Gastrocnemius medialis (tissue), 4 donors: Measurements from ENCODE around the gene NCK1. TPM values are rescaled to one million over a fixed set of nuclear protein-coding genes. Genes with fewer than 3 reads are reported as not detected.
A peak's percentile ranks its signal among the peaks of the same experiment; 100 is the strongest.

ENCODE experiments used
- ATAC-seq, 2 donors: fragments of 150-250 bp; one replicate each; pipeline ENCODE4 v1.9.1; 2016
- DNase-seq, 2 donors: peaks; one replicate each; pipeline ENCODE4 v3.0.0-alpha.2; 2019
- H3K27ac ChIP-seq, 4 donors: fragments of 200-600 bp; sonication (generic); 1 replicate in 1 of 4; 2 replicates in 3 of 4; pipeline ENCODE4 v1.5.1; 2016 to 2018; ENCODE audit warnings: mild to moderate bottlenecking in 2 of 4, moderate library complexity in 1 of 4
- H3K27me3 ChIP-seq, 3 donors: fragments of 200-600 bp; sonication (generic) in 2 of 3; 1 replicate in 1 of 3; 2 replicates in 2 of 3; pipeline versions ENCODE4 v1.5.1 to v1.6.0; 2016 to 2019; ENCODE audit warnings: mild to moderate bottlenecking in 1 of 3, moderate library complexity in 1 of 3
- H3K36me3 ChIP-seq, 2 donors: fragments of 200-600 bp; sonication (generic) in 1 of 2; one replicate each; pipeline ENCODE4 v1.5.1; 2017 to 2018
- H3K4me1 ChIP-seq, 2 donors: fragments of 200-600 bp; sonication (generic) in 1 of 2; one replicate each; pipeline ENCODE4 v1.5.1; 2016 to 2017; ENCODE audit warnings: mild to moderate bottlenecking in 2 of 2
- H3K4me3 ChIP-seq, 4 donors: fragments of 200-600 bp; sonication (generic) in 3 of 4; 1 replicate in 1 of 4; 2 replicates in 3 of 4; pipeline ENCODE4 v1.5.1; 2016 to 2019; ENCODE audit warnings: mild to moderate bottlenecking in 2 of 4
- H3K9me3 ChIP-seq, 3 donors: fragments of 200-600 bp; sonication (generic) in 2 of 3; 1 replicate in 1 of 3; 2 replicates in 2 of 3; pipeline ENCODE4 v1.5.1; 2016 to 2019
- POLR2A ChIP-seq, 2 donors: fragments of 450-650 bp; IDR thresholded peaks; one replicate each; pipeline ENCODE4 v1.6.1; 2017; ENCODE audit warnings: antibody characterized with exemption in 2 of 2, mild to moderate bottlenecking in 2 of 2, moderate library complexity in 2 of 2
- in situ Hi-C, 4 donors: fragments of 200-750 bp; cut with MboI; loops; one replicate each; pipeline versions ENCODE4 v1.15.0 to v1.8.0; 2017; ENCODE audit warnings: low sequenced_read_pairs in 4 of 4
- intact Hi-C: fragments of 100-400 bp; cut with DNase I; formaldehyde crosslinking; loops from one replicate; pipeline ENCODE4 v1.15.1; 2023; ENCODE audit warnings: low total_unique reads
- total RNA-seq, 4 donors: library from RNA; depleted of rRNA; stranded (reverse); fragments of >200 nt; gene quantifications; one replicate each; pipeline versions ENCODE4 v1.1.0 to v1.2.3, GENCODE V29; 2016
- TF ChIP-seq, protein P1 (sequence below), 5 experiments: fragments of 450-650 bp in 3 of 5; fragments of 200-600 bp in 2 of 5; sonication (generic) in 2 of 5; IDR thresholded peaks in 4 of 5; conservative IDR thresholded peaks in 1 of 5; 1 replicate in 4 of 5; 2 replicates in 1 of 5; pipeline ENCODE4 v1.5.1; 2016 to 2019; ENCODE audit warnings: antibody characterized with exemption in 5 of 5, mild to moderate bottlenecking in 3 of 5, moderate library complexity in 3 of 5

Gene NCK1
- total RNA-seq, 4 donors from 2014 or later: 23.5 to 36.6 (median 27.0) TPM

DNA sequence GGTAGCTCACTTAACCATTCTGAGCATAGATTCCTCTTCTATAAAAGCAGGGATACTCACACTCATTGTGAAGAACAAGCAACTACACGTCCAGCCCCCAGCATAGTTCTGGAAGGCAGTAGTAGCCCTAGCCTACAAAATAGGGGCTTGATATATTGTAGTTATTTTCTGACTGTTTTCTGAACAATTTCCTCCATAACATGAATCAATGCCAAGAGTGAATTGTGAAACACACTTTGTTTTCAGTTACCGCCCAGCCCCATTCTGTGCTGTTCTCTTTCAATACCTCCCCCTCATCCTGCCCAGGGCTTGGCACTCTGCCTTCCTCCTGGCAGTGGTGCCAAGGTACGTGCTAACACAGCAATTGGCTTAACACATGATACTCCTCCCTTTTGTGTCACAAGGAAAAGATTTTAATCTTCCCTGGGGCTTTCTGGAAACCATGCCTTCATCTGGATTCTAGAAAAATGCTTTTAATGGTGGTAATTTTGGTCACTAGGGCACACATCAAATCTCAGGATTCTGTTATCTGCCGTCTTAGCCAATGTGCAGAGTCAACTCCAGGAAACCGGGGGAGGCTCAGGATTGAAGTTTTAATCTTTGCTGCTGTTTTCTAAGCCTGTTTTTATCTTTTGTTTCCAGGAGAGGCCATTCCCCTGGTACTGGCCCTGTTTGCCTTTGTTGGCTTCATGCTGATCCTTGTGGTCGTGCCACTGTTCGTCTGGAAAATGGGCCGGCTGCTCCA is 132.9 kb downstream of the NCK1 start:
- in situ Hi-C loops: no loop called here
- H3K36me3 ChIP-seq: no peaks in the 10 kb centered on the region
- no peak overlapping the region for H3K4me3 ChIP-seq
- H3K27me3 ChIP-seq: no peaks in the 10 kb centered on the region
- H3K27ac ChIP-seq: peak overlapping the region; percentile 60 to 82 (median 78)
- TF ChIP-seq POLR2A (IDR thresholded peaks at IDR 0.05): no peak
- TF ChIP-seq, protein P1, sequence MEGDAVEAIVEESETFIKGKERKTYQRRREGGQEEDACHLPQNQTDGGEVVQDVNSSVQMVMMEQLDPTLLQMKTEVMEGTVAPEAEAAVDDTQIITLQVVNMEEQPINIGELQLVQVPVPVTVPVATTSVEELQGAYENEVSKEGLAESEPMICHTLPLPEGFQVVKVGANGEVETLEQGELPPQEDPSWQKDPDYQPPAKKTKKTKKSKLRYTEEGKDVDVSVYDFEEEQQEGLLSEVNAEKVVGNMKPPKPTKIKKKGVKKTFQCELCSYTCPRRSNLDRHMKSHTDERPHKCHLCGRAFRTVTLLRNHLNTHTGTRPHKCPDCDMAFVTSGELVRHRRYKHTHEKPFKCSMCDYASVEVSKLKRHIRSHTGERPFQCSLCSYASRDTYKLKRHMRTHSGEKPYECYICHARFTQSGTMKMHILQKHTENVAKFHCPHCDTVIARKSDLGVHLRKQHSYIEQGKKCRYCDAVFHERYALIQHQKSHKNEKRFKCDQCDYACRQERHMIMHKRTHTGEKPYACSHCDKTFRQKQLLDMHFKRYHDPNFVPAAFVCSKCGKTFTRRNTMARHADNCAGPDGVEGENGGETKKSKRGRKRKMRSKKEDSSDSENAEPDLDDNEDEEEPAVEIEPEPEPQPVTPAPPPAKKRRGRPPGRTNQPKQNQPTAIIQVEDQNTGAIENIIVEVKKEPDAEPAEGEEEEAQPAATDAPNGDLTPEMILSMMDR (IDR thresholded peaks at IDR 0.05 in 4 of 5, conservative IDR thresholded peaks at IDR 0.05 in 1 of 5): no peak
- ATAC-seq: peak; percentile 87 to 94
- DNase-seq: peak; percentile 43 to 77
- intact Hi-C loops: no loop called here
- H3K9me3 ChIP-seq: no peaks in the 10 kb centered on the region
- peaks cover 4 to 10% of the 10 kb centered on the region in 2 donors for H3K4me1 ChIP-seq

- Histone ChIP-seq H3K4me1 (peaks cover 4 to 10% of the 10 kb centered on the region in 2 donors), H3K9me3 (no peaks in the 10 kb centered on the region), H3K27ac (peak overlapping the region; percentile 60 to 82 (median 78)), H3K27me3 (no peaks in the 10 kb centered on the region), H3K36me3 (no peaks in the 10 kb centered on the region), H3K4me3 (no peak overlapping the region)
- in situ Hi-C loops (no loop called here), intact Hi-C loops (no loop called here)
- TF ChIP-seq, protein P1 (IDR thresholded peaks at IDR 0.05 in 4 of 5, conservative IDR thresholded peaks at IDR 0.05 in 1 of 5): no peak
- no peak for TF ChIP-seq POLR2A (IDR thresholded peaks at IDR 0.05)
- DNase-seq (no peak), ATAC-seq (no peak)
These were observed 133.6 kb downstream of the NCK1 start for GRCh38 chr3:136995652-136996051.

Other genes starting within 250 kb of the NCK1 start
- gene STAG1, start 109.8 kb upstream of the NCK1 start, total RNA-seq: 10 to 100 TPM; 22.2 to 26.2 (median 23.7) TPM
- gene SLC35G2, start 43.1 kb upstream of the NCK1 start, total RNA-seq: 1 to 10 TPM in 3 of 4 donors, under 1 TPM in 1; 1.00 to 3.2 (median 1.9) TPM
- under 1 TPM; 0.38 to 0.63 (median 0.52) TPM for gene IL20RB, start 95.8 kb downstream of the NCK1 start, total RNA-seq